Sigmoid colon (tissue), 7 donors: ENCODE data around the gene HES2. TPM values are rescaled to one million over a fixed set of nuclear protein-coding genes. Genes with fewer than 3 reads are reported as not detected.

Experiments used
- DNase-seq: peaks from one replicate; pipeline ENCODE4 v3.0.0-alpha.2; 2019
- H3K27ac ChIP-seq, 4 donors: fragments of 200-600 bp; sonication (generic); one replicate each; pipeline ENCODE4 v1.5.1; 2016 to 2019; ENCODE audit warnings: mild to moderate bottlenecking in 1 of 4
- H3K27me3 ChIP-seq, 3 donors: fragments of 200-600 bp; sonication (generic); one replicate each; pipeline ENCODE4 v1.5.1; 2019; ENCODE audit warnings: mild to moderate bottlenecking in 1 of 3
- H3K36me3 ChIP-seq, 4 donors: fragments of 200-600 bp; sonication (generic); one replicate each; pipeline ENCODE4 v1.5.1; 2016 to 2019
- H3K4me1 ChIP-seq, 4 donors: fragments of 200-600 bp; sonication (generic); one replicate each; pipeline ENCODE4 v1.5.1; 2017 to 2019
- H3K4me3 ChIP-seq, 4 donors: fragments of 200-600 bp; sonication (generic); one replicate each; pipeline ENCODE4 v1.5.1; 2017 to 2019; ENCODE audit warnings: mild to moderate bottlenecking in 2 of 4, moderate library complexity in 1 of 4
- H3K9me3 ChIP-seq, 4 donors: fragments of 200-600 bp in 3 of 4; sonication (generic) in 3 of 4; one replicate each; pipeline versions ENCODE4 v1.5.1 to v1.6.1; 2013 to 2019
- EP300 ChIP-seq, 4 donors: sonication (generic); formaldehyde crosslinking; IDR thresholded peaks; one replicate each; pipeline ENCODE4 v1.6.1; 2017; ENCODE audit warnings: antibody characterized with exemption in 4 of 4
- POLR2A ChIP-seq, 2 donors: fragments of 450-650 bp; IDR thresholded peaks; one replicate each; pipeline ENCODE4 v1.6.1; 2016; ENCODE audit warnings: antibody characterized with exemption in 2 of 2, mild to moderate bottlenecking in 2 of 2, moderate library complexity in 2 of 2
- POLR2AphosphoS5 ChIP-seq, 4 donors: sonication (generic); formaldehyde crosslinking; IDR thresholded peaks; one replicate each; pipeline ENCODE4 v1.6.1; 2017; ENCODE audit warnings: antibody characterized with exemption in 4 of 4
- WGBS, 2 donors: extraction: QIAGEN DNeasy Blood & Tissue Kit; methylation state at CpG; one replicate each; pipeline ENCODE4 v1.1.7; 2013; 5-methylcytosine and 5-hydroxymethylcytosine counted together
- intact Hi-C: fragments of 100-400 bp; cut with DNase I; formaldehyde crosslinking; loops from one replicate; pipeline ENCODE4 v1.15.1; 2023
- polyA plus RNA-seq, 3 donors: library from polyadenylated mRNA; stranded (reverse); fragments of 200-250 nt; gene quantifications; one replicate each; pipeline ENCODE4 v1.2.3, GENCODE V29; 2013
- total RNA-seq, 4 donors: library from RNA; depleted of rRNA; stranded (reverse); fragments of >200 nt; gene quantifications; one replicate each; pipeline ENCODE4 v1.1.0, GENCODE V29; 2016
- TF ChIP-seq, protein P1 (sequence below), 4 experiments: fragments of 450-650 bp in 3 of 4; fragments of 200-600 bp in 1 of 4; IDR thresholded peaks; one replicate each; pipeline ENCODE4 v1.5.1; 2016 to 2019; ENCODE audit warnings: antibody characterized with exemption in 4 of 4, mild to moderate bottlenecking in 3 of 4, moderate library complexity in 2 of 4
- donor health status: healthy with polysubstance abuse.
- donor health status: Bipolar disorder and iron deficiency.
- donor health status: healthy.

The HES2 gene
- total and polyA plus RNA-seq, 7 donors, result 10.7 to 27.0 (median 19.9) TPM; not detected in 4

DNA sequence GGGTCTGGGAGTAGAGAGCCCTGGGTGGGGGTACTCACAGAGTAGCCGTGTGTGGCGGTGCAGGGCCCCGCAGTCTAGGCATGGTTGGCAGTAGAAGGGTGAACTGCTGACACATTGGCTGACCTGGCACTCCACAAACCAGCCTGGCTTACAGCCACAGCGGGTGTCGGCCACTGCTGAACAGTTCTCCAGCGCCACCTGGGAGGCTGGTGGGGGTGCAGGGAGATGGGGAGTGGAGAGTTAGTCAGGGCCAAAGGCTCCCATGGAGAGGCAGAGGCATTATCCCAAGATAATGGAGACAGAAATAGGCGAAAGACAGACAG lies 44.8 kb upstream of the HES2 start:
- H3K4me3 ChIP-seq, result no peak overlapping the region
- H3K27me3 ChIP-seq, result peaks cover 18 to 66% (median 42%) of the 10 kb centered on the region in 3 donors
- WGBS, 2 donors, result 48 to 69% methylated on average over 7 of the region's 7 CpGs
- TF ChIP-seq POLR2AphosphoS5 (IDR thresholded peaks at IDR 0.05) (no peak), POLR2A (IDR thresholded peaks at IDR 0.05) (no peak), EP300 (IDR thresholded peaks at IDR 0.05) (no peak)
- TF ChIP-seq, protein P1, sequence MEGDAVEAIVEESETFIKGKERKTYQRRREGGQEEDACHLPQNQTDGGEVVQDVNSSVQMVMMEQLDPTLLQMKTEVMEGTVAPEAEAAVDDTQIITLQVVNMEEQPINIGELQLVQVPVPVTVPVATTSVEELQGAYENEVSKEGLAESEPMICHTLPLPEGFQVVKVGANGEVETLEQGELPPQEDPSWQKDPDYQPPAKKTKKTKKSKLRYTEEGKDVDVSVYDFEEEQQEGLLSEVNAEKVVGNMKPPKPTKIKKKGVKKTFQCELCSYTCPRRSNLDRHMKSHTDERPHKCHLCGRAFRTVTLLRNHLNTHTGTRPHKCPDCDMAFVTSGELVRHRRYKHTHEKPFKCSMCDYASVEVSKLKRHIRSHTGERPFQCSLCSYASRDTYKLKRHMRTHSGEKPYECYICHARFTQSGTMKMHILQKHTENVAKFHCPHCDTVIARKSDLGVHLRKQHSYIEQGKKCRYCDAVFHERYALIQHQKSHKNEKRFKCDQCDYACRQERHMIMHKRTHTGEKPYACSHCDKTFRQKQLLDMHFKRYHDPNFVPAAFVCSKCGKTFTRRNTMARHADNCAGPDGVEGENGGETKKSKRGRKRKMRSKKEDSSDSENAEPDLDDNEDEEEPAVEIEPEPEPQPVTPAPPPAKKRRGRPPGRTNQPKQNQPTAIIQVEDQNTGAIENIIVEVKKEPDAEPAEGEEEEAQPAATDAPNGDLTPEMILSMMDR (IDR thresholded peaks at IDR 0.05), result no peak
- no peak overlapping the region for H3K27ac ChIP-seq
- no peak for DNase-seq
- intact Hi-C loops, result no loop called here
- no peaks in the 10 kb centered on the region for H3K9me3 ChIP-seq
- H3K4me1 ChIP-seq, result peaks cover 0 to 10% (median 0%) of the 10 kb centered on the region in 4 donors
- H3K36me3 ChIP-seq, result peaks cover 0 to 7% (median 0%) of the 10 kb centered on the region in 4 donors

DNA sequence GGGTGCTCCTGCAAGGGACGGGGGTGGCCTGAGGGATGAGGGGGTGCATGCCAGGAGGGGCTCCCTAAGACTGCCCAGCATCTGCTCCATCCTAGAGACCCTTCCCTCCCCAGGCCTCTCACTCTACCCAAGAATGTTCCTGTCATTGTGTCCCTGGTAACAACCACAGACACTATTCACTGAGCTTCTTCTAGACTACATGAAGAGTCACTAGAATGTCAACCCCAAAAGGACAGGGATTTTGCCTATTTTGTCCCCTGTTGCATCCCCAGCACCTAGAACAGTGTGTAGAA lies 43.3 kb upstream of the HES2 start:
- no peaks in the 10 kb centered on the region for H3K36me3 ChIP-seq
- no peak for DNase-seq
- 87 to 100% methylated on average over 1 of the region's 1 CpG for WGBS, 2 donors
- H3K27ac ChIP-seq, result no peak overlapping the region
- no peaks in the 10 kb centered on the region for H3K9me3 ChIP-seq
- peaks cover 18 to 79% (median 42%) of the 10 kb centered on the region in 3 donors for H3K27me3 ChIP-seq
- TF ChIP-seq, protein P1 (IDR thresholded peaks at IDR 0.05), result no peak
- TF ChIP-seq POLR2AphosphoS5 (IDR thresholded peaks at IDR 0.05), result no peak
- no peak for TF ChIP-seq EP300 (IDR thresholded peaks at IDR 0.05)
- no peak for TF ChIP-seq POLR2A (IDR thresholded peaks at IDR 0.05)
- peaks cover 0 to 10% (median 0%) of the 10 kb centered on the region in 4 donors for H3K4me1 ChIP-seq
- intact Hi-C loops, result no loop called here
- H3K4me3 ChIP-seq, result no peak overlapping the region

DNA sequence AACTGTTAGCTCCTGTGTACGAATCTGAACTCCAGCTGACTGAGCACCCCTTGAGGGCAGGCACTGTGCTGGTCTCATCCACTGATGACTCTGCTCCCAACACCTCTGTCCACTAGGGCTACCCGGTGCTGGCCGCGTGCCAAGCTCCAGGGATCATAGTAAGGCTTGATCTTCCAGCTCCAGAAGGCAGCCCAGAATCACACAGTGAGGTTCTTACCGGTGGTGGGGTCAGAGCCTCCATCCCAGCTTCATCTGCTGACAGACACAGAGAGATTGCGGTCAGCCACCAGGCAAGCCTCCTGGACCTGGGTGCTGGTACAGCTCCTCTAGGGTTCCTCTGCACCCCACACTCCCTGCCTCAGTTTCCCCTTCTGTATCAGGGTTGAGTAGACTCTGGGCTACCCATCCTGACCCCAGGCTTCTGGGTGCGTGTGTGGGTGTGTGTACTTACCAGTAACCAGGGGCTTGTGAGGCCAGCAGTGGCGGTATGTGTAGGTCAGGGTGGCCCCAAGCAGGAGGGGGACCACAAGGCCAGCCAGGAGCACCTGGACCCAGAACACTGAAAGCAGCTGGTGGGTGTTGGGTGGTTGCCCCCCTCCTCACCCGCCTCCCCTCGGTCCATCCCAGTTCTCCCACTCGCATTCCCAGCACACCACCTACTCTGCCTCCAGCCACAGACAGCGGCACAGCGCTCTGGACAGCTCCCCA lies 42.8 kb upstream of the HES2 start:
- DNase-seq, result no peak
- WGBS, 2 donors, result 88 to 91% methylated on average over 13 of the region's 13 CpGs
- peaks cover 18 to 83% (median 42%) of the 10 kb centered on the region in 3 donors for H3K27me3 ChIP-seq
- H3K9me3 ChIP-seq, result no peaks in the 10 kb centered on the region
- intact Hi-C loops, result no loop called here
- TF ChIP-seq, protein P1 (IDR thresholded peaks at IDR 0.05), result no peak
- TF ChIP-seq POLR2AphosphoS5 (IDR thresholded peaks at IDR 0.05) (no peak), POLR2A (IDR thresholded peaks at IDR 0.05) (no peak), EP300 (IDR thresholded peaks at IDR 0.05) (no peak)
- H3K4me3 ChIP-seq, result no peak overlapping the region
- no peak overlapping the region for H3K27ac ChIP-seq
- H3K36me3 ChIP-seq, result no peaks in the 10 kb centered on the region
- peaks cover 0 to 10% (median 0%) of the 10 kb centered on the region in 4 donors for H3K4me1 ChIP-seq

DNA sequence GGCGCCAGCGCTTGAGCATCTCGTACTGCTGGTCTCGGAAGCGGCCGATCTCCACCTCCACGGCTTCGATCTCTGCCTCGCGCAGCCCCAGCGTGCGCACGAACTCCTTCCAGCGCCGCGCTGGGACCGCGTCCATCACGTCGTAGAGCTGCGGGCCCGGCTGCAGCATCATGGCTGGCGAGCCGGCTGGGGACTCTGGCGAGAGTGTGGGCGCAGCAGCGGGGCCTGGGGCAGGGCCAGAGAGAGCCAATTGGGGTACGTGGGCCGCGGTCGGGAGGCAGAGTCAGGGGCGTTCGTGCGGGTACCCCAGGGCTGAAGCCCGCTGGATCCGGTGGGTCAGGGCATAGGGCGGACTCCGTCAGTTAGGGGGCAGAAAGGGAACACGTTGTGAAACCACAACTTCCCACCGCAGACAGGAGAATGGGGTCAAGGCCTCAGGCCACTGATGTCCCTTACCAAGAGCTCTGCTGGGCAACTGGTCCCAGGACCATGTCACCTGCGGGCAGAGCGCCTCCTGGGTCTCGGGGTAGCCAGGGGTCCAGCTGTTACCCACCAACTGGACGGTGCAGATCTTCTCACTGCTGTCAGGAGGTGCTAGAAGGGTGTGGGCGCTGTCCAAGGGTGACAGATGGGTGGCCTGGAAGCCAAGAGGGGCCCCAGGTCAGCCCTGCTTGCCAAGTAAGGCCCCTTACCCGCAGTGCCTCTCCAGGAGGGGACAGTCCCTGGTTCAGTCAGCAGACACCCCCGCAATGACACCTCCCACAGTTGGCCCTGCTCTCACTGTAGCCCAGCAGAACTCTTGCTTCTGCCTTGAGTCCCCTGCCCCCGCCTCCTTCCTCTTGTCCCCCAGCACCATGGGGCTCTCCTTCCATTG lies 42.1 kb upstream of the HES2 start:
- Histone ChIP-seq H3K4me3 (no peak overlapping the region), H3K27ac (no peak overlapping the region), H3K27me3 (peaks cover 18 to 88% (median 42%) of the 10 kb centered on the region in 3 donors), H3K36me3 (no peaks in the 10 kb centered on the region), H3K9me3 (no peaks in the 10 kb centered on the region), H3K4me1 (peaks cover 0 to 10% (median 0%) of the 10 kb centered on the region in 4 donors)
- TF ChIP-seq, protein P1 (IDR thresholded peaks at IDR 0.05), result no peak
- no peak for TF ChIP-seq POLR2A (IDR thresholded peaks at IDR 0.05)
- TF ChIP-seq POLR2AphosphoS5 (IDR thresholded peaks at IDR 0.05), result no peak
- no peak for TF ChIP-seq EP300 (IDR thresholded peaks at IDR 0.05)
- WGBS, 2 donors, result 91 to 92% methylated on average over 48 of the region's 48 CpGs
- intact Hi-C loops, result no loop called here
- DNase-seq, result no peak
